Measurements from ENCODE around the gene STH.
"Not testable (repeated sequence)": the region's sequence is repeated elsewhere in the genome, so short reads cannot be mapped to it uniquely, and the experiment has no call there.

The STH gene

DNA sequence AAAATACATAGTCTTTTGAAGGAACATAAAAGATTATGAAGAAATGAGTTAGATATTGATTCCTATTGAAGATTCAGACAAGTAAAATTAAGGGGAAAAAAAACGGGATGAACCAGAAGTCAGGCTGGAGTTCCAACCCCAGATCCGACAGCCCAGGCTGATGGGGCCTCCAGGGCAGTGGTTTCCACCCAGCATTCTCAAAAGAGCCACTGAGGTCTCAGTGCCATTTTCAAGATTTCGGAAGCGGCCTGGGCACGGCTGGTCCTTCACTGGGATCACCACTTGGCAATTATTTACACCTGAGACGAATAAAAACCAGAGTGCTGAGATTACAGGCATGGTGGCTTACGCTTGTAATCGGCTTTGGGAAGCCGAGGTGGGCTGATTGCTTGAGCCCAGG, 9.5 kb downstream of the STH start:
- no peak for DNase-seq

DNA sequence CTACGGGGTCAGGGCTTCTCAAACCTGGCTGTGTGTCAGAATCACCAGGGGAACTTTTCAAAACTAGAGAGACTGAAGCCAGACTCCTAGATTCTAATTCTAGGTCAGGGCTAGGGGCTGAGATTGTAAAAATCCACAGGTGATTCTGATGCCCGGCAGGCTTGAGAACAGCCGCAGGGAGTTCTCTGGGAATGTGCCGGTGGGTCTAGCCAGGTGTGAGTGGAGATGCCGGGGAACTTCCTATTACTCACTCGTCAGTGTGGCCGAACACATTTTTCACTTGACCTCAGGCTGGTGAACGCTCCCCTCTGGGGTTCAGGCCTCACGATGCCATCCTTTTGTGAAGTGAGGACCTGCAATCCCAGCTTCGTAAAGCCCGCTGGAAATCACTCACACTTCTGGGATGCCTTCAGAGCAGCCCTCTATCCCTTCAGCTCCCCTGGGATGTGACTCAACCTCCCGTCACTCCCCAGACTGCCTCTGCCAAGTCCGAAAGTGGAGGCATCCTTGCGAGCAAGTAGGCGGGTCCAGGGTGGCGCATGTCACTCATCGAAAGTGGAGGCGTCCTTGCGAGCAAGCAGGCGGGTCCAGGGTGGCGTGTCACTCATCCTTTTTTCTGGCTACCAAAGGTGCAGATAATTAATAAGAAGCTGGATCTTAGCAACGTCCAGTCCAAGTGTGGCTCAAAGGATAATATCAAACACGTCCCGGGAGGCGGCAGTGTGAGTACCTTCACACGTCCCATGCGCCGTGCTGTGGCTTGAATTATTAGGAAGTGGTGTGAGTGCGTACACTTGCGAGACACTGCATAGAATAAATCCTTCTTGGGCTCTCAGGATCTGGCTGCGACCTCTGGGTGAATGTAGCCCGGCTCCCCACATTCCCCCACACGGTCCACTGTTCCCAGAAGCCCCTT, 10.9 kb downstream of the STH start:
- DNase-seq: no peak

DNA sequence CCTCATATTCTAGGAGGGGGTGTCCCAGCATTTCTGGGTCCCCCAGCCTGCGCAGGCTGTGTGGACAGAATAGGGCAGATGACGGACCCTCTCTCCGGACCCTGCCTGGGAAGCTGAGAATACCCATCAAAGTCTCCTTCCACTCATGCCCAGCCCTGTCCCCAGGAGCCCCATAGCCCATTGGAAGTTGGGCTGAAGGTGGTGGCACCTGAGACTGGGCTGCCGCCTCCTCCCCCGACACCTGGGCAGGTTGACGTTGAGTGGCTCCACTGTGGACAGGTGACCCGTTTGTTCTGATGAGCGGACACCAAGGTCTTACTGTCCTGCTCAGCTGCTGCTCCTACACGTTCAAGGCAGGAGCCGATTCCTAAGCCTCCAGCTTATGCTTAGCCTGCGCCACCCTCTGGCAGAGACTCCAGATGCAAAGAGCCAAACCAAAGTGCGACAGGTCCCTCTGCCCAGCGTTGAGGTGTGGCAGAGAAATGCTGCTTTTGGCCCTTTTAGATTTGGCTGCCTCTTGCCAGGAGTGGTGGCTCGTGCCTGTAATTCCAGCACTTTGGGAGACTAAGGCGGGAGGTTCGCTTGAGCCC, 11.6 kb downstream of the STH start:
- DNase-seq: no peak

DNA sequence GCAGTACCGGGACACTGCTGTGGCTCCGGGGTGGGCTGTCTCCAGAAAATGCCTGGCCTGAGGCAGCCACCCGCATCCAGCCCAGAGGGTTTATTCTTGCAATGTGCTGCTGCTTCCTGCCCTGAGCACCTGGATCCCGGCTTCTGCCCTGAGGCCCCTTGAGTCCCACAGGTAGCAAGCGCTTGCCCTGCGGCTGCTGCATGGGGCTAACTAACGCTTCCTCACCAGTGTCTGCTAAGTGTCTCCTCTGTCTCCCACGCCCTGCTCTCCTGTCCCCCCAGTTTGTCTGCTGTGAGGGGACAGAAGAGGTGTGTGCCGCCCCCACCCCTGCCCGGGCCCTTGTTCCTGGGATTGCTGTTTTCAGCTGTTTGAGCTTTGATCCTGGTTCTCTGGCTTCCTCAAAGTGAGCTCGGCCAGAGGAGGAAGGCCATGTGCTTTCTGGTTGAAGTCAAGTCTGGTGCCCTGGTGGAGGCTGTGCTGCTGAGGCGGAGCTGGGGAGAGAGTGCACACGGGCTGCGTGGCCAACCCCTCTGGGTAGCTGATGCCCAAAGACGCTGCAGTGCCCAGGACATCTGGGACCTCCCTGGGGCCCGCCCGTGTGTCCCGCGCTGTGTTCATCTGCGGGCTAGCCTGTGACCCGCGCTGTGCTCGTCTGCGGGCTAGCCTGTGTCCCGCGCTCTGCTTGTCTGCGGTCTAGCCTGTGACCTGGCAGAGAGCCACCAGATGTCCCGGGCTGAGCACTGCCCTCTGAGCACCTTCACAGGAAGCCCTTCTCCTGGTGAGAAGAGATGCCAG, 12.9 kb downstream of the STH start:
- no peak for DNase-seq

DNA sequence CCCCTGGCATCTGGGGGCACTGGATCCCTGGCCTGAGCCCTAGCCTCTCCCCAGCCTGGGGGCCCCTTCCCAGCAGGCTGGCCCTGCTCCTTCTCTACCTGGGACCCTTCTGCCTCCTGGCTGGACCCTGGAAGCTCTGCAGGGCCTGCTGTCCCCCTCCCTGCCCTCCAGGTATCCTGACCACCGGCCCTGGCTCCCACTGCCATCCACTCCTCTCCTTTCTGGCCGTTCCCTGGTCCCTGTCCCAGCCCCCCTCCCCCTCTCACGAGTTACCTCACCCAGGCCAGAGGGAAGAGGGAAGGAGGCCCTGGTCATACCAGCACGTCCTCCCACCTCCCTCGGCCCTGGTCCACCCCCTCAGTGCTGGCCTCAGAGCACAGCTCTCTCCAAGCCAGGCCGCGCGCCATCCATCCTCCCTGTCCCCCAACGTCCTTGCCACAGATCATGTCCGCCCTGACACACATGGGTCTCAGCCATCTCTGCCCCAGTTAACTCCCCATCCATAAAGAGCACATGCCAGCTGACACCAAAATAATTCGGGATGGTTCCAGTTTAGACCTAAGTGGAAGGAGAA, 13.5 kb downstream of the STH start:
- no peak for DNase-seq

DNA sequence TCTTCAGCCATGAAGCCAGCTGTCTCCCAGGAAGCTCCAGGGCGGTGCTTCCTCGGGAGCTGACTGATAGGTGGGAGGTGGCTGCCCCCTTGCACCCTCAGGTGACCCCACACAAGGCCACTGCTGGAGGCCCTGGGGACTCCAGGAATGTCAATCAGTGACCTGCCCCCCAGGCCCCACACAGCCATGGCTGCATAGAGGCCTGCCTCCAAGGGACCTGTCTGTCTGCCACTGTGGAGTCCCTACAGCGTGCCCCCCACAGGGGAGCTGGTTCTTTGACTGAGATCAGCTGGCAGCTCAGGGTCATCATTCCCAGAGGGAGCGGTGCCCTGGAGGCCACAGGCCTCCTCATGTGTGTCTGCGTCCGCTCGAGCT, 14.1 kb downstream of the STH start:
- DNase-seq: no peak

DNA sequence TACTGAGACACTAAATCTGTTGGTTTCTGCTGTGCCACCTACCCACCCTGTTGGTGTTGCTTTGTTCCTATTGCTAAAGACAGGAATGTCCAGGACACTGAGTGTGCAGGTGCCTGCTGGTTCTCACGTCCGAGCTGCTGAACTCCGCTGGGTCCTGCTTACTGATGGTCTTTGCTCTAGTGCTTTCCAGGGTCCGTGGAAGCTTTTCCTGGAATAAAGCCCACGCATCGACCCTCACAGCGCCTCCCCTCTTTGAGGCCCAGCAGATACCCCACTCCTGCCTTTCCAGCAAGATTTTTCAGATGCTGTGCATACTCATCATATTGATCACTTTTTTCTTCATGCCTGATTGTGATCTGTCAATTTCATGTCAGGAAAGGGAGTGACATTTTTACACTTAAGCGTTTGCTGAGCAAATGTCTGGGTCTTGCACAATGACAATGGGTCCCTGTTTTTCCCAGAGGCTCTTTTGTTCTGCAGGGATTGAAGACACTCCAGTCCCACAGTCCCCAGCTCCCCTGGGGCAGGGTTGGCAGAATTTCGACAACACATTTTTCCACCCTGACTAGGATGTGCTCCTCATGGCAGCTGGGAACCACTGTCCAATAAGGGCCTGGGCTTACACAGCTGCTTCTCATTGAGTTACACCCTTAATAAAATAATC, 14.6 kb downstream of the STH start:
- no peak for DNase-seq

DNA sequence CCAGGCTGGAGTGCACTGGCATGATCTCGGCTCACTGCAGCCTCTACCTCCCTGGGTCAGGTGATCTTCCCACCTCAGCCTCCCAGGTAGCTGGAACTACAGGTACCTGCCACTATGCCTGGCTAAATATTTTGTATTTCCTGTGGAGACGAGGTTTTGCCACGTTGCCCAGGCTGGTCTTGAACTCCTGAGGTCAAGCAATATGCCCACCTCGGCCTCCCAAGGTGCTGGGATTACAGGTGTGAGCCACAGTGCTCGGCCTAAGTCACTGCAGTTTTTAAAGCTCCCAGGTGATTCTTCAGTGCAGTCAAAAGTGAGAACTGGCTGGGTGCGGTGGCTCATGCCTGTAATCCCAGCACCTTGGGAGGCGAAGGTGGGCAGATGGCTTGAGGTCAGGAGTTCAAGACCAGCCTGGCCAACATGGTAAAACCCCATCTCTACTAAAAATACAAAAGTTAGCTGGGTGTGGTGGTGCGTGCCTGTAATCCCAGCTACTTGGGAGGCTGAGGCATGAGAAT, 20.4 kb downstream of the STH start:
- not testable (repeated sequence) for DNase-seq

DNA sequence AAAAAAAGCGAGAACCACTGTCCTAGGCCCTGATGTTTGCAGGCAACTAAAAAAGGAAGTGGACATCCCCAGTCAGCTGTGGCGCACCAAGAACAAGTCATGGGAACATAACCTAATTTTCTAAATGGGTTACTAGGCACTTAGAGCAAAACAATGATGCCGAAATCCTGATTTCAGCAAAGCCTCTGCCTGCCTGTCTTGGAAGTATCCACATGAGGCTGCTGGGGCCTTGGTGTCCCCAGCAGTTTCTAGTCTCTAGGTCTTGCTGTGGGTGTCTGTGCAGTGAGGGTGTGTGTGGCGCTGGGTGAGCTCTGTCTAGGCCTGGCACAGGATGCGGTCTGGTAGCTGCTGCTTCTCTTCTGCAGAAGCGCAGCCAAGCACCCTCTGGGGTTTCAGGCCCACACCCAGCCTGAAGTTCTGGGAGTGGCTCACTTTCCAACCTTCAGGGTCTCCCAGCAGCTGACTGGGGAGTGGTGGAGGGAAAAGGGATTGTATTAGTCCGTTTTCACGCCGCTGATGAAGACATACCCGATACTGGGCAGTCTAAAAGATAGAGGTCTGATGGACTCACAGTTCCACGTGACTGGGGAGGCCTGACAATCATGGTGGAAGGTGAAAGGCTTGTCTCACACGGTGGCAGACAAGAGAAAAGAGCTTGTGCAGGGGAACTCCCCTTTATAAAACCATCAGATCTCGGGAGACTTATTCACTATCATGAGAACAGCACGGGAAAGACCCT, 21.1 kb downstream of the STH start:
- peak in 4 of 5 donors; percentile 40 to 70 (median 43) for DNase-seq

DNA sequence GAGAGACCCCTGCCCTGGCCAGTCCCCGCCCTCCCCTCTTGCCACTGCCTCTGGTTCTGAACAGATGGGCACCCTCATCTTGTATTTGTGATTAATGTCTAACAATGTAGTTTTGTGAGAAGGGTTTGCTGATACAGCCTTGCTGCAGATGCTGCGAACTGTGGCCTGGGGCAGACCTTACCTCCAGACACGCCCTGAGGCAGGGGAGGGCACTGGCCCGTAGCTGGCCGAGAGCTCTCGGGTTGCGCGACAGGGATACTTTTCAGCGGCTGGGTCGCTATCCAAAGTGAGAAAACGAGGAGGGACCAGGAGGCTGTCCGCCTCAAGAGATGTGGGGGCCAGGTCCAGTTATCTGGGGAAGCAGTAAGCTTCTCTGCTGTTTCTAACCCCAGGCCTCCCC, 21.9 kb downstream of the STH start:
- no peak for DNase-seq

DNA sequence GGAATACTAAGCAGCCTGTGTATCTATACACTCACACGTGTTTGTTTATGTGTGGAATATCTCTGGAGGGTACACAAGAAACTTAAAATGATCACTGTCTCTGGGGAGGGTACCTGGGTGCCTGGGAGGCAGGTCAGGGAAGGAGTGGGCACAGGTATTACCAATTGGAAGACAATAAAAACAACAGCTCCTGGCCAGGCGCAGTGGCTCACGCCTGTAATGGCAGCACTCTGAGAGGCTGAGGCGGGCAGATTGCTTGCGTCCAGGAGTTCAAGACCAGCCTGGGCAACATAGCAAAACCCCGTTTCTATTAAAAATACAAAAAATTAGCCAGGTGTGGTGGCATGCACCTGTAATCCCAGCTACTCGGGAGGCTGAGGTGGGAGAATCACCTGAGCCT, 24.3 kb downstream of the STH start:
- DNase-seq: not testable (repeated sequence)

DNA sequence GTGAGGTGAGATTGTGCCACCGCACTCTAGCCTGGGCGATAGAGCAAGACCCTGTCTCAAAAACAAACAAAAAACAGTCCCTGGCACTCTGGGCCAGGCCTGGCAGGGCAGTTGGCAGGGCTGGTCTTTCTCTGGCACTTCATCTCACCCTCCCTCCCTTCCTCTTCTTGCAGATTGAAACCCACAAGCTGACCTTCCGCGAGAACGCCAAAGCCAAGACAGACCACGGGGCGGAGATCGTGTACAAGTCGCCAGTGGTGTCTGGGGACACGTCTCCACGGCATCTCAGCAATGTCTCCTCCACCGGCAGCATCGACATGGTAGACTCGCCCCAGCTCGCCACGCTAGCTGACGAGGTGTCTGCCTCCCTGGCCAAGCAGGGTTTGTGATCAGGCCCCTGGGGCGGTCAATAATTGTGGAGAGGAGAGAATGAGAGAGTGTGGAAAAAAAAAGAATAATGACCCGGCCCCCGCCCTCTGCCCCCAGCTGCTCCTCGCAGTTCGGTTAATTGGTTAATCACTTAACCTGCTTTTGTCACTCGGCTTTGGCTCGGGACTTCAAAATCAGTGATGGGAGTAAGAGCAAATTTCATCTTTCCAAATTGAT, 24.8 kb downstream of the STH start:
- DNase-seq: no peak

DNA sequence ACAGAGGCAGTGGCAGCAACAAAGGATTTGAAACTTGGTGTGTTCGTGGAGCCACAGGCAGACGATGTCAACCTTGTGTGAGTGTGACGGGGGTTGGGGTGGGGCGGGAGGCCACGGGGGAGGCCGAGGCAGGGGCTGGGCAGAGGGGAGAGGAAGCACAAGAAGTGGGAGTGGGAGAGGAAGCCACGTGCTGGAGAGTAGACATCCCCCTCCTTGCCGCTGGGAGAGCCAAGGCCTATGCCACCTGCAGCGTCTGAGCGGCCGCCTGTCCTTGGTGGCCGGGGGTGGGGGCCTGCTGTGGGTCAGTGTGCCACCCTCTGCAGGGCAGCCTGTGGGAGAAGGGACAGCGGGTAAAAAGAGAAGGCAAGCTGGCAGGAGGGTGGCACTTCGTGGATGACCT, 25.5 kb downstream of the STH start:
- no peak for DNase-seq

DNA sequence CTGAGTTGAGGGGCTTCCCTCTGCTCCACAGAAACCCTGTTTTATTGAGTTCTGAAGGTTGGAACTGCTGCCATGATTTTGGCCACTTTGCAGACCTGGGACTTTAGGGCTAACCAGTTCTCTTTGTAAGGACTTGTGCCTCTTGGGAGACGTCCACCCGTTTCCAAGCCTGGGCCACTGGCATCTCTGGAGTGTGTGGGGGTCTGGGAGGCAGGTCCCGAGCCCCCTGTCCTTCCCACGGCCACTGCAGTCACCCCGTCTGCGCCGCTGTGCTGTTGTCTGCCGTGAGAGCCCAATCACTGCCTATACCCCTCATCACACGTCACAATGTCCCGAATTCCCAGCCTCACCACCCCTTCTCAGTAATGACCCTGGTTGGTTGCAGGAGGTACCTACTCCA, 26.0 kb downstream of the STH start:
- no peak for DNase-seq

DNA sequence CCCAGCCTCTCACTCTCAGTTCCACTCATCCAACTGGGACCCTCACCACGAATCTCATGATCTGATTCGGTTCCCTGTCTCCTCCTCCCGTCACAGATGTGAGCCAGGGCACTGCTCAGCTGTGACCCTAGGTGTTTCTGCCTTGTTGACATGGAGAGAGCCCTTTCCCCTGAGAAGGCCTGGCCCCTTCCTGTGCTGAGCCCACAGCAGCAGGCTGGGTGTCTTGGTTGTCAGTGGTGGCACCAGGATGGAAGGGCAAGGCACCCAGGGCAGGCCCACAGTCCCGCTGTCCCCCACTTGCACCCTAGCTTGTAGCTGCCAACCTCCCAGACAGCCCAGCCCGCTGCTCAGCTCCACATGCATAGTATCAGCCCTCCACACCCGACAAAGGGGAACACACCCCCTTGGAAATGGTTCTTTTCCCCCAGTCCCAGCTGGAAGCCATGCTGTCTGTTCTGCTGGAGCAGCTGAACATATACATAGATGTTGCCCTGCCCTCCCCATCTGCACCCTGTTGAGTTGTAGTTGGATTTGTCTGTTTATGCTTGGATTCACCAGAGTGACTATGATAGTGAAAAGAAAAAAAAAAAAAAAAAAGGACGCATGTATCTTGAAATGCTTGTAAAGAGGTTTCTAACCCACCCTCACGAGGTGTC, 26.6 kb downstream of the STH start:
- no peak for DNase-seq

DNA sequence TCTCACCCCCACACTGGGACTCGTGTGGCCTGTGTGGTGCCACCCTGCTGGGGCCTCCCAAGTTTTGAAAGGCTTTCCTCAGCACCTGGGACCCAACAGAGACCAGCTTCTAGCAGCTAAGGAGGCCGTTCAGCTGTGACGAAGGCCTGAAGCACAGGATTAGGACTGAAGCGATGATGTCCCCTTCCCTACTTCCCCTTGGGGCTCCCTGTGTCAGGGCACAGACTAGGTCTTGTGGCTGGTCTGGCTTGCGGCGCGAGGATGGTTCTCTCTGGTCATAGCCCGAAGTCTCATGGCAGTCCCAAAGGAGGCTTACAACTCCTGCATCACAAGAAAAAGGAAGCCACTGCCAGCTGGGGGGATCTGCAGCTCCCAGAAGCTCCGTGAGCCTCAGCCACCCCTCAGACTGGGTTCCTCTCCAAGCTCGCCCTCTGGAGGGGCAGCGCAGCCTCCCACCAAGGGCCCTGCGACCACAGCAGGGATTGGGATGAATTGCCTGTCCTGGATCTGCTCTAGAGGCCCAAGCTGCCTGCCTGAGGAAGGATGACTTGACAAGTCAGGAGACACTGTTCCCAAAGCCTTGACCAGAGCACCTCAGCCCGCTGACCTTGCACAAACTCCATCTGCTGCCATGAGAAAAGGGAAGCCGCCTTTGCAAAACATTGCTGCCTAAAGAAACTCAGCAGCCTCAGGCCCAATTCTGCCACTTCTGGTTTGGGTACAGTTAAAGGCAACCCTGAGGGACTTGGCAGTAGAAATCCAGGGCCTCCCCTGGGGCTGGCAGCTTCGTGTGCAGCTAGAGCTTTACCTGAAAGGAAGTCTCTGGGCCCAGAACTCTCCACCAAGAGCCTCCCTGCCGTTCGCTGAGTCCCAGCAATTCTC, 27.4 kb downstream of the STH start:
- DNase-seq: no peak

DNA sequence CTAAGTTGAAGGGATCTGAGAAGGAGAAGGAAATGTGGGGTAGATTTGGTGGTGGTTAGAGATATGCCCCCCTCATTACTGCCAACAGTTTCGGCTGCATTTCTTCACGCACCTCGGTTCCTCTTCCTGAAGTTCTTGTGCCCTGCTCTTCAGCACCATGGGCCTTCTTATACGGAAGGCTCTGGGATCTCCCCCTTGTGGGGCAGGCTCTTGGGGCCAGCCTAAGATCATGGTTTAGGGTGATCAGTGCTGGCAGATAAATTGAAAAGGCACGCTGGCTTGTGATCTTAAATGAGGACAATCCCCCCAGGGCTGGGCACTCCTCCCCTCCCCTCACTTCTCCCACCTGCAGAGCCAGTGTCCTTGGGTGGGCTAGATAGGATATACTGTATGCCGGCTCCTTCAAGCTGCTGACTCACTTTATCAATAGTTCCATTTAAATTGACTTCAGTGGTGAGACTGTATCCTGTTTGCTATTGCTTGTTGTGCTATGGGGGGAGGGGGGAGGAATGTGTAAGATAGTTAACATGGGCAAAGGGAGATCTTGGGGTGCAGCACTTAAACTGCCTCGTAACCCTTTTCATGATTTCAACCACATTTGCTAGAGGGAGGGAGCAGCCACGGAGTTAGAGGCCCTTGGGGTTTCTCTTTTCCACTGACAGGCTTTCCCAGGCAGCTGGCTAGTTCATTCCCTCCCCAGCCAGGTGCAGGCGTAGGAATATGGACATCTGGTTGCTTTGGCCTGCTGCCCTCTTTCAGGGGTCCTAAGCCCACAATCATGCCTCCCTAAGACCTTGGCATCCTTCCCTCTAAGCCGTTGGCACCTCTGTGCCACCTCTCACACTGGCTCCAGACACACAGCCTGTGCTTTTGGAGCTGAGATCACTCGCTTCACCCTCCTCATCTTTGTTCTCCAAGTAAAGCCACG, 28.3 kb downstream of the STH start:
- no peak for DNase-seq

DNA sequence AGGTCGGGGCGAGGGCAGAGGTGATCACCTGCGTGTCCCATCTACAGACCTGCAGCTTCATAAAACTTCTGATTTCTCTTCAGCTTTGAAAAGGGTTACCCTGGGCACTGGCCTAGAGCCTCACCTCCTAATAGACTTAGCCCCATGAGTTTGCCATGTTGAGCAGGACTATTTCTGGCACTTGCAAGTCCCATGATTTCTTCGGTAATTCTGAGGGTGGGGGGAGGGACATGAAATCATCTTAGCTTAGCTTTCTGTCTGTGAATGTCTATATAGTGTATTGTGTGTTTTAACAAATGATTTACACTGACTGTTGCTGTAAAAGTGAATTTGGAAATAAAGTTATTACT, 28.9 kb downstream of the STH start:
- DNase-seq: no peak

DNA sequence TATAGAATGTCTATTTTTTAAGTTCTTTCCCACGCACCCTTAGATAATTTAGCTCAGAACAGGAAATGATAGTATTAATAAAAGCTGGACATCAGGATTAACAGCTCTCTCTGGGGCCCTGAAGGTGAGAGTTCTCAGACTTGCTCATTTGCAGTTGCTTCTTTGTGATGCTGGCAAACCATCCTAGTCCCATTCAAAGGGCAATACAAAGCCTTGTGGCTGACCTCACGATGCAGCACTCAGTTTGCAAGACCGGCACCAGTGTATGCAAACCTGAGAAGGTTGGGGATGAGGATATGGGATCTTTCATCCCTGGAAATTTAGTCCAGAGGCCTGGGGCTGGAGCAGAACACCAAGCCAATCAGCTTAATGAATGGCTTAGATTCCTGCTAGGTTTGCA, 29.3 kb downstream of the STH start:
- DNase-seq: no peak

Measured in T-helper 1 cell (primary cell).